Measurements from ENCODE around the gene WDR7. TPM values are rescaled to one million over a fixed set of nuclear protein-coding genes. Genes with fewer than 3 reads are reported as not detected.
"Not testable (repeated sequence)": the region's sequence is repeated elsewhere in the genome, so short reads cannot be mapped to it uniquely, and the experiment has no call there.

The WDR7 gene
- total and polyA plus RNA-seq, 5 donors from 2014 or later: 27.8 to 76.4 (median 31.0) TPM

GRCh38 chr18:56647071-56647470 lies 4.1 kb upstream of the WDR7 start:
- DNase-seq: no peak

GRCh38 chr18:56647951-56648893 lies 2.9 kb upstream of the WDR7 start:
- DNase-seq (no peak), ATAC-seq (ENCODE audit: low read depth in 2 of 2) (no peak)
- Mint-ChIP-seq H3K4me1 (peaks cover 14 to 32% (median 20%) of the 10 kb centered on the region in 4 donors), H3K9me3 (no peaks in the 10 kb centered on the region), H3K36me3 (peaks cover 16% of the 10 kb centered on the region), H3K27ac (peak overlapping the region in 2 of 3 donors; percentile 18 to 57), H3K4me3 (peak overlapping the region in 1 of 4 donors; percentile 9), H3K27me3 (peaks cover 6% of the 10 kb centered on the region)
- H3K9me3 ChIP-seq (ENCODE audit: control insufficient read depth in 2 of 2, low read length in 2 of 2): no peaks in the 10 kb centered on the region
- H3K27ac ChIP-seq (ENCODE audit: insufficient read depth, low read length, poor library complexity, severe bottlenecking): no peak overlapping the region
- no peak overlapping the region for H3K4me3 ChIP-seq (ENCODE audit: low read depth, low read length)
- no peaks in the 10 kb centered on the region for H3K27me3 ChIP-seq (ENCODE audit: control insufficient read depth, insufficient read depth, low read length)
- no peaks in the 10 kb centered on the region for H3K36me3 ChIP-seq (ENCODE audit: control insufficient read depth, insufficient read depth, low read length)
- peaks cover 24% of the 10 kb centered on the region for H3K4me1 ChIP-seq (ENCODE audit: control insufficient read depth, insufficient read depth, low read length, poor library complexity, severe bottlenecking)

More at GRCh38 chr18:56647071-56647470, 4.1 kb upstream of the WDR7 start:
- no peak for ATAC-seq (ENCODE audit: low read depth in 2 of 2)
- no peak overlapping the region for H3K27ac ChIP-seq (ENCODE audit: insufficient read depth, low read length, poor library complexity, severe bottlenecking)
- Mint-ChIP-seq H3K36me3 (peaks cover 16% of the 10 kb centered on the region), H3K27me3 (peaks cover 6% of the 10 kb centered on the region), H3K4me1 (peaks cover 9 to 21% (median 12%) of the 10 kb centered on the region in 4 donors), H3K4me3 (peak overlapping the region in 1 of 4 donors; percentile 2), H3K9me3 (no peaks in the 10 kb centered on the region), H3K27ac (no peak overlapping the region)
- H3K9me3 ChIP-seq (ENCODE audit: control insufficient read depth in 2 of 2, low read length in 2 of 2): no peaks in the 10 kb centered on the region
- no peak overlapping the region for H3K4me3 ChIP-seq (ENCODE audit: low read depth, low read length)
- H3K27me3 ChIP-seq (ENCODE audit: control insufficient read depth, insufficient read depth, low read length): no peaks in the 10 kb centered on the region
- H3K36me3 ChIP-seq (ENCODE audit: control insufficient read depth, insufficient read depth, low read length): no peaks in the 10 kb centered on the region
- peaks cover 13% of the 10 kb centered on the region for H3K4me1 ChIP-seq (ENCODE audit: control insufficient read depth, insufficient read depth, low read length, poor library complexity, severe bottlenecking)

GRCh38 chr18:56649996-56650395 lies 1.2 kb upstream of the WDR7 start:
- Histone ChIP-seq H3K4me1 (ENCODE audit: control insufficient read depth, insufficient read depth, low read length, poor library complexity, severe bottlenecking) (peaks cover 37% of the 10 kb centered on the region), H3K36me3 (ENCODE audit: control insufficient read depth, insufficient read depth, low read length) (no peaks in the 10 kb centered on the region), H3K27ac (ENCODE audit: insufficient read depth, low read length, poor library complexity, severe bottlenecking) (peak overlapping the region; percentile 95), H3K9me3 (ENCODE audit: control insufficient read depth in 2 of 2, low read length in 2 of 2) (no peaks in the 10 kb centered on the region), H3K27me3 (ENCODE audit: control insufficient read depth, insufficient read depth, low read length) (no peaks in the 10 kb centered on the region), H3K4me3 (ENCODE audit: low read depth, low read length) (peak overlapping the region; percentile 91)
- peaks cover 16% of the 10 kb centered on the region for H3K36me3 Mint-ChIP-seq
- H3K9me3 Mint-ChIP-seq: no peaks in the 10 kb centered on the region
- ATAC-seq (ENCODE audit: low read depth in 2 of 2) (no peak), DNase-seq (no peak)
- H3K27me3 Mint-ChIP-seq: peaks cover 6% of the 10 kb centered on the region
- H3K27ac Mint-ChIP-seq: no peak overlapping the region
- peaks cover 21 to 48% (median 35%) of the 10 kb centered on the region in 4 donors for H3K4me1 Mint-ChIP-seq
- peak overlapping the region in 3 of 4 donors; percentile 90 to 91 (median 91) for H3K4me3 Mint-ChIP-seq

- DNase-seq (peak in 1 of 3 donors; percentile 31), ATAC-seq (ENCODE audit: low read depth in 2 of 2) (no peak)
- Mint-ChIP-seq H3K4me1 (peaks cover 21 to 65% (median 44%) of the 10 kb centered on the region in 4 donors), H3K9me3 (no peaks in the 10 kb centered on the region), H3K36me3 (peaks cover 15% of the 10 kb centered on the region), H3K27ac (peak overlapping the region; percentile 89 to 98 (median 93)), H3K4me3 (peak overlapping the region; percentile 90 to 98 (median 91)), H3K27me3 (peaks cover 6% of the 10 kb centered on the region)
- H3K36me3 ChIP-seq (ENCODE audit: control insufficient read depth, insufficient read depth, low read length): no peaks in the 10 kb centered on the region
- peak overlapping the region; percentile 95 for H3K27ac ChIP-seq (ENCODE audit: insufficient read depth, low read length, poor library complexity, severe bottlenecking)
- H3K4me3 ChIP-seq (ENCODE audit: low read depth, low read length): peak overlapping the region; percentile 93
- peaks cover 44% of the 10 kb centered on the region for H3K4me1 ChIP-seq (ENCODE audit: control insufficient read depth, insufficient read depth, low read length, poor library complexity, severe bottlenecking)
- no peaks in the 10 kb centered on the region for H3K27me3 ChIP-seq (ENCODE audit: control insufficient read depth, insufficient read depth, low read length)
- no peaks in the 10 kb centered on the region for H3K9me3 ChIP-seq (ENCODE audit: control insufficient read depth in 2 of 2, low read length in 2 of 2)
These were observed 573 bp downstream of the WDR7 start for GRCh38 chr18:56651771-56652092.

GRCh38 chr18:56652802-56653201 lies 1.6 kb downstream of the WDR7 start:
- Mint-ChIP-seq H3K4me3 (peak overlapping the region; percentile 75 to 91 (median 88)), H3K9me3 (no peaks in the 10 kb centered on the region), H3K4me1 (peaks cover 21 to 68% (median 43%) of the 10 kb centered on the region in 4 donors), H3K27ac (peak overlapping the region; percentile 89 to 94 (median 89)), H3K36me3 (peaks cover 10% of the 10 kb centered on the region), H3K27me3 (peaks cover 6% of the 10 kb centered on the region)
- Histone ChIP-seq H3K36me3 (ENCODE audit: control insufficient read depth, insufficient read depth, low read length) (no peaks in the 10 kb centered on the region), H3K4me1 (ENCODE audit: control insufficient read depth, insufficient read depth, low read length, poor library complexity, severe bottlenecking) (peaks cover 44% of the 10 kb centered on the region), H3K9me3 (ENCODE audit: control insufficient read depth in 2 of 2, low read length in 2 of 2) (no peaks in the 10 kb centered on the region), H3K27ac (ENCODE audit: insufficient read depth, low read length, poor library complexity, severe bottlenecking) (peak overlapping the region; percentile 95), H3K4me3 (ENCODE audit: low read depth, low read length) (peak overlapping the region; percentile 93), H3K27me3 (ENCODE audit: control insufficient read depth, insufficient read depth, low read length) (no peaks in the 10 kb centered on the region)
- DNase-seq: peak in 2 of 3 donors; percentile 22 to 71
- ATAC-seq (ENCODE audit: low read depth in 2 of 2): no peak

GRCh38 chr18:56654280-56654679 lies 3.1 kb downstream of the WDR7 start:
- H3K27ac ChIP-seq (ENCODE audit: insufficient read depth, low read length, poor library complexity, severe bottlenecking): peak overlapping the region; percentile 95
- not testable (repeated sequence) for DNase-seq; H3K36me3 ChIP-seq (ENCODE audit: control insufficient read depth, insufficient read depth, low read length); H3K27me3 Mint-ChIP-seq; H3K9me3 Mint-ChIP-seq; H3K9me3 ChIP-seq (ENCODE audit: control insufficient read depth in 2 of 2, low read length in 2 of 2); H3K27me3 ChIP-seq (ENCODE audit: control insufficient read depth, insufficient read depth, low read length); ATAC-seq (ENCODE audit: low read depth in 2 of 2)
- H3K4me3 Mint-ChIP-seq: peak overlapping the region in 3 of 4 donors; percentile 41 to 43 (median 42)
- H3K4me1 Mint-ChIP-seq: peaks cover 27 to 76% (median 45%) of the 10 kb centered on the region in 4 donors
- H3K27ac Mint-ChIP-seq: peak overlapping the region in 1 of 3 donors; percentile 89
- H3K4me1 ChIP-seq (ENCODE audit: control insufficient read depth, insufficient read depth, low read length, poor library complexity, severe bottlenecking): peaks cover 44% of the 10 kb centered on the region
- H3K36me3 Mint-ChIP-seq: peaks cover 12% of the 10 kb centered on the region
- peak overlapping the region; percentile 93 for H3K4me3 ChIP-seq (ENCODE audit: low read depth, low read length)

GRCh38 chr18:56658261-56658660 lies 7.1 kb downstream of the WDR7 start:
- Histone ChIP-seq H3K9me3 (ENCODE audit: control insufficient read depth in 2 of 2, low read length in 2 of 2) (no peaks in the 10 kb centered on the region), H3K4me1 (ENCODE audit: control insufficient read depth, insufficient read depth, low read length, poor library complexity, severe bottlenecking) (peaks cover 19% of the 10 kb centered on the region), H3K36me3 (ENCODE audit: control insufficient read depth, insufficient read depth, low read length) (no peaks in the 10 kb centered on the region), H3K27me3 (ENCODE audit: control insufficient read depth, insufficient read depth, low read length) (no peaks in the 10 kb centered on the region), H3K4me3 (ENCODE audit: low read depth, low read length) (no peak overlapping the region), H3K27ac (ENCODE audit: insufficient read depth, low read length, poor library complexity, severe bottlenecking) (no peak overlapping the region)
- peaks cover 34 to 75% (median 54%) of the 10 kb centered on the region in 4 donors for H3K4me1 Mint-ChIP-seq
- H3K4me3 Mint-ChIP-seq: no peak overlapping the region
- DNase-seq (no peak), ATAC-seq (ENCODE audit: low read depth in 2 of 2) (no peak)
- H3K36me3 Mint-ChIP-seq: peaks cover 14% of the 10 kb centered on the region
- H3K9me3 Mint-ChIP-seq: no peaks in the 10 kb centered on the region
- H3K27me3 Mint-ChIP-seq: no peaks in the 10 kb centered on the region
- H3K27ac Mint-ChIP-seq: peak overlapping the region in 1 of 3 donors; percentile 46

Data from CD4-positive, CD25-positive, alpha-beta regulatory T cell (primary cell).